Lung (tissue), 12 donors: ENCODE data around the gene TAF4. TPM values are rescaled to one million over a fixed set of nuclear protein-coding genes. Genes with fewer than 3 reads are reported as not detected.

Experiments
- ATAC-seq: fragments of 200-7000 bp; cut with Tn5 transposase; one replicate; pipeline ENCODE4 v1.9.1; 2020; ENCODE audit warnings: moderate number of reproducible peaks; ENCODE audit not compliant: insufficient read depth, low FRiP score
- DNase-seq, 3 donors: peaks; one replicate each; pipeline ENCODE4 v3.0.0-alpha.2; 2013 to 2017
- H3K27ac ChIP-seq, 2 donors: one replicate each; pipeline ENCODE4 v1.5.1; 2013; ENCODE audit warnings: mild to moderate bottlenecking in 2 of 2, moderate library complexity in 2 of 2, control low read depth in 1 of 2, inconsistent platforms in 1 of 2, low read depth in 1 of 2, low read length in 1 of 2
- H3K27me3 ChIP-seq, 3 donors: one replicate each; pipeline ENCODE4 v1.5.1; 2013; ENCODE audit warnings: low read length in 2 of 3; ENCODE audit not compliant: control insufficient read depth in 3 of 3, insufficient read depth in 3 of 3
- H3K36me3 ChIP-seq, 4 donors: one replicate each; pipeline ENCODE4 v1.5.1; 2013; ENCODE audit warnings: low read length in 4 of 4, mild to moderate bottlenecking in 1 of 4, moderate library complexity in 1 of 4; ENCODE audit not compliant: control insufficient read depth in 4 of 4, insufficient read depth in 4 of 4
- H3K4me1 ChIP-seq, 5 donors: one replicate each; pipeline ENCODE4 v1.5.1; 2013; ENCODE audit warnings: low read length in 5 of 5, mild to moderate bottlenecking in 2 of 5, moderate library complexity in 1 of 5; ENCODE audit not compliant: control insufficient read depth in 5 of 5, insufficient read depth in 5 of 5
- H3K4me3 ChIP-seq: one replicate; pipeline ENCODE4 v1.5.1; 2013; ENCODE audit warnings: mild to moderate bottlenecking, control low read depth, moderate library complexity
- H3K9ac ChIP-seq, 2 donors: one replicate each; pipeline ENCODE4 v1.5.1; 2013; ENCODE audit warnings: low read length in 2 of 2, control low read depth in 1 of 2; ENCODE audit not compliant: insufficient read depth in 1 of 2
- H3K9me3 ChIP-seq, 4 donors: one replicate each; pipeline ENCODE4 v1.5.1; 2013; ENCODE audit warnings: low read length in 3 of 4, mild to moderate bottlenecking in 1 of 4, moderate library complexity in 1 of 4; ENCODE audit not compliant: control insufficient read depth in 4 of 4, insufficient read depth in 3 of 4
- WGBS, 2 donors: extraction: QIAGEN DNeasy Blood & Tissue Kit; methylation state at CpG; one replicate each; pipeline ENCODE4 v1.1.7; 2013; 5-methylcytosine and 5-hydroxymethylcytosine counted together
- polyA plus RNA-seq, 2 donors: library from polyadenylated mRNA; stranded (reverse); fragments of 200-250 nt; gene quantifications; one replicate each; pipeline ENCODE4 v1.2.1, GENCODE V29; 2013
- total RNA-seq, 2 donors: library from RNA; depleted of rRNA in 1 of 2; stranded (reverse); fragments of >200 nt in 1 of 2; gene quantifications; one replicate each; pipeline ENCODE4 v1.2.1, GENCODE V29; 2014 to 2021
- TF ChIP-seq, protein P1 (sequence below): IDR thresholded peaks from 2 replicates; pipeline ENCODE4 v1.5.1; 2012; ENCODE audit warnings: mild to moderate bottlenecking; ENCODE audit errors: control extremely low read depth, extremely low read depth
- donor health status: control.
- donor health status: control.
- donor health status: Bipolar disorder and iron deficiency.
- donor health status: healthy.
- donor health status: DM: yes; HTN: yes; CAD: no.

The TAF4 gene
- total and polyA plus RNA-seq, 4 donors, result 5.4 to 20.3 (median 10.9) TPM

DNA sequence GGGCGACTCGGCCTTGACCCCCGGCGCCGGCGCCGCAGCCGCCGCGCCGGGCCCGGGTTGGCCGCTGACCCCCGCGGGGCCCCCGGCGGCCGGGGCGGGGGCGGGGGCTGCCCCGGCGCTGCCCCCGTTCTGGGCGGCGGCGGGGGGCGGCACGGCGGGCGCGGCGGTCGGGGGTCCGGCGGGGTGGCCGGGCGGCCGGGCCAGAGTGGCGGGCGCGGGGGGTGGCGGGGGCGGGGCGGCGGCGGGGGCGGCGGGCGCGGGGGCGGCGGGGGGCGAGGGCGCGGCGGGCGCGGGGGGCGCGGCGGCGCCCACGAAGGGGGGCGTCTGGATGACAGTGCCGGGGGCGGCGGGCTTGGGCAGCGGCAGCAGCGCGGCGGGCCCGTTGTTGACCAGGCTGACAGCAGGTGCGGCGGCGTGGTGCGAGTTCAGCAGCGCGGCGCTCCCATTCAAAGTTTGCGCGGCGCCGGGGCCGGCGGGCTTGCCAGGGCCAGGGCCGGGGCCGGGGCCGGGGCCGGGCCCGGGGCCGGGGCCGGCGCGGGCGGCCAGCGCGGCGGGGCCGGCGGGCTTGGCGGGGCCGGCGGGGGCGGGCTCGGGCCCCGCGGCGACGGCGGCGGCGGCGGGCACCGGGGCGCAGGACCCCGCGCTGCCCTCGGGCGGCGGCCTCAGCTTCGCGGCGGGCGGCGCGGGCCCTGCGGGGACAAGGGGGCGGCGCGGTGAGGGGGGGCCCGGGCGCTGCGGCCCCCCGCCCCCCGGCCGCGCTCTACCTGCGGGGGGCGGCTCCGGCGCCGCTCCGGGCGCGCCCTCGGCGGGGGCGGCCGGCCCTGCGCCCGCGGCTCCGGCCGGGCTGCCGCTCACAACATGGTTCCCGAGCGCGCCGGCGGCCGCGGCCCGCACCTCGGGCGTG lies 659 bp downstream of the TAF4 start:
- TF ChIP-seq, protein P1, sequence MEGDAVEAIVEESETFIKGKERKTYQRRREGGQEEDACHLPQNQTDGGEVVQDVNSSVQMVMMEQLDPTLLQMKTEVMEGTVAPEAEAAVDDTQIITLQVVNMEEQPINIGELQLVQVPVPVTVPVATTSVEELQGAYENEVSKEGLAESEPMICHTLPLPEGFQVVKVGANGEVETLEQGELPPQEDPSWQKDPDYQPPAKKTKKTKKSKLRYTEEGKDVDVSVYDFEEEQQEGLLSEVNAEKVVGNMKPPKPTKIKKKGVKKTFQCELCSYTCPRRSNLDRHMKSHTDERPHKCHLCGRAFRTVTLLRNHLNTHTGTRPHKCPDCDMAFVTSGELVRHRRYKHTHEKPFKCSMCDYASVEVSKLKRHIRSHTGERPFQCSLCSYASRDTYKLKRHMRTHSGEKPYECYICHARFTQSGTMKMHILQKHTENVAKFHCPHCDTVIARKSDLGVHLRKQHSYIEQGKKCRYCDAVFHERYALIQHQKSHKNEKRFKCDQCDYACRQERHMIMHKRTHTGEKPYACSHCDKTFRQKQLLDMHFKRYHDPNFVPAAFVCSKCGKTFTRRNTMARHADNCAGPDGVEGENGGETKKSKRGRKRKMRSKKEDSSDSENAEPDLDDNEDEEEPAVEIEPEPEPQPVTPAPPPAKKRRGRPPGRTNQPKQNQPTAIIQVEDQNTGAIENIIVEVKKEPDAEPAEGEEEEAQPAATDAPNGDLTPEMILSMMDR, result no peak
- Histone ChIP-seq H3K9ac (no peak overlapping the region), H3K9me3 (no peaks in the 10 kb centered on the region), H3K4me1 (peaks cover 0 to 33% (median 5%) of the 10 kb centered on the region in 5 donors), H3K27me3 (no peaks in the 10 kb centered on the region), H3K36me3 (no peaks in the 10 kb centered on the region), H3K4me3 (peak overlapping the region; percentile 83), H3K27ac (peak overlapping the region; percentile 60 to 90)
- ATAC-seq (peak; percentile 3), DNase-seq (no peak)
- WGBS, 2 donors, result 1% methylated on average over 26 to 159 of the region's 165 CpGs

DNA sequence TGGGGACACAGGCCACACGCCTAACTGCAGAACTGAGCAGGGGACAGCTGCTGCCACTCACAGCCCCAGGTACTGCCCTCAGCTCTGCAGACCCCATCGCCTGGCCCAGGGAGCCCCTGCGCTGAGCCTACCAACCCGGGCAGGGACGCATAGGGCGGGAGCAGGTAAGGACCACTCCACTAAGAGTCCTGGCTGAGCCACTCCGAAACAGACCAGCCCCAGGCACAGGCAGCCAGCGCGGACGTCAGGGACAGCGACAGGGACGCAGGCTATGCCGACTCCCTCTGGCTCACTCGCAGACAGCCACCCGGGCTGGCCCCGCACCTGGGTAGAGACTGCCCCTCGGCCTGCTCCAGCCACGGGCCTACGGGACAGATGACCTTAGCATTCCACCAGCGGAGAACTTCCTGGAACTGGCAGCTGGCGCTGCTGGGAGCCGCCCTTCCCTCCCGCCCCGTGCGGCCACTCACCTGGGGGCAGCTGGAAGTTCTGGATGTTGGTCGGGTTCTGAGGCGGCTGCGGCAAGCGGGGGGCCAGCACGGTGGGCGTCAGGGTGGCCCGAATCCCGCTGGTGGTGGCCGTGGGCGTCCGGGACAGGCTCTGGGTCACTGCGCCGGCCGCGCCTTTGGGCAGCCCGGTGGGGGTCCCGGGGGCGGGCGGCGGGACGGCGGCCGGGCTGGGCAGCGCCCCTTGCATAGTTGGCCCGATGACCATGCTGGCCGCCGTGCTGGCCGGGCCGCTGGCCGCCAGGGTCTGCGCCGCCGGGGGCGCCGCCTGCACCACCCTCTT lies 1.5 kb downstream of the TAF4 start:
- TF ChIP-seq, protein P1, result no peak
- ATAC-seq, result peak; percentile 35
- no peak overlapping the region for H3K9ac ChIP-seq
- WGBS, 2 donors, result 29 to 66% methylated on average over 36 to 60 of the region's 60 CpGs
- H3K9me3 ChIP-seq, result no peaks in the 10 kb centered on the region
- DNase-seq, result peak in 2 of 3 donors; percentile 22 to 25
- no peaks in the 10 kb centered on the region for H3K36me3 ChIP-seq
- H3K27ac ChIP-seq, result peak overlapping the region; percentile 3 to 33
- H3K4me1 ChIP-seq, result peaks cover 0 to 33% (median 5%) of the 10 kb centered on the region in 5 donors
- H3K4me3 ChIP-seq, result peak overlapping the region; percentile 50
- no peaks in the 10 kb centered on the region for H3K27me3 ChIP-seq

DNA sequence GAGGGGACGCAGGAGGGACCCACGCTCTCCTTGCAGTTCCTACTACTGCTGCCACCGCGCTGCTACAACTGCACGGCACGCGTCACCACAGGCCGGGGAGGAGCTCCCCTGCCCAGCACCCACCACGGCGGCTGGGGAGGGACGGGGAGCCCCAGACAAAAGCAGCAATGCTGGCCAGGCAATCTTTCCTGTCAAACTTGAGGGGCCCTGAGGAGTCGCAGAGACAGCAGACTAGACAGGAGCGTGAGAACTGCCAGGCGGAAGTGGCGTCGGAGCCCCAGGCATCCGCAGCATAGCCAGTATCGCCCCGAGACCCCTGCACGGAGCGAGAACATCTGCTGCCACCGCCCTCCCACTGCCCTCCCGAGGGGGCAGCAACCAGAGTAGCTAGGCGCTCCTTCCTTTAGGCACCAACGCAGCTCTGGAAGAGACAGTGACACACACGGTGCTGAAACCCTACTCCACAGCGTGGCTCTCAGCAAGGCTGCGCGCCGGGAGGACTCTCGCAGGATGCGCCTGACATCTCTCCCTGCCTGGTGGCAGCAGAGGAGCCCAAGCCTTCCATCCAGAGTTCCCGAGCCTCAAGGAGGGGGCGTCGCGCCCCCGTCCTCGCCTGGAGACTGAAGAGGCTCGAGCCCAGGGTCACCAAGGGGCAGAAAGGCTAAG lies 2.2 kb downstream of the TAF4 start:
- Histone ChIP-seq H3K9me3 (no peaks in the 10 kb centered on the region), H3K27ac (no peak overlapping the region), H3K27me3 (no peaks in the 10 kb centered on the region), H3K4me3 (no peak overlapping the region), H3K4me1 (peaks cover 0 to 33% (median 5%) of the 10 kb centered on the region in 5 donors), H3K36me3 (no peaks in the 10 kb centered on the region), H3K9ac (no peak overlapping the region)
- TF ChIP-seq, protein P1, result no peak
- DNase-seq (peak; percentile 23 to 51 (median 39)), ATAC-seq (no peak)
- WGBS, 2 donors, result 84 to 89% methylated on average over 39 of the region's 39 CpGs
